K562 (cell line): ENCODE measurements around the gene USP11. TPM values are rescaled to one million over a fixed set of nuclear protein-coding genes. Genes with fewer than 3 reads are reported as not detected.

Source experiments
- ATAC-seq: fragments of 200-7000 bp; cut with Tn5 transposase; 3 replicates; pipeline ENCODE4 v1.9.1; 2020; ENCODE audit warnings: moderate library complexity
- BruUV-seq: library from RNA; stranded (reverse); fragments of 400-500 nt; replicated peaks from 2 replicates; lab custom pipeline; 2021; lab: Mats Ljungman, UMichigan
- CTCF ChIA-PET: fragments of 300-600 bp; formaldehyde crosslinking; extraction: SDS; loops from one replicate; lab custom pipeline; 2021; ENCODE audit warnings: low intra/inter-chr PET ratio; lab: Yijun Ruan, JAX
- POLR2A ChIA-PET: fragments of 300-600, 350-650 bp; sonication (Branson Sonifier 250); formaldehyde crosslinking; extraction: SDS; loops from one replicate; lab custom pipeline; 2021; ENCODE audit warnings: antibody characterized with exemption, inconsistent platforms; lab: Yijun Ruan, JAX
- DNase-seq, 4 experiments: peaks; one replicate each; pipeline versions ENCODE4 v3.0.0 to v3.0.0-alpha.2; 2011 to 2018; ENCODE audit warnings: low spot score in 3 of 4, mixed read lengths in 3 of 4; ENCODE audit errors: extremely low read depth in 1 of 4
- FAIRE-seq: peaks from 2 replicates; lab custom pipeline; 2011; peaks lifted over from hg19 to GRCh38; lab: Jason Lieb, UNC
- H2AFZ ChIP-seq: 2 replicates; pipeline ENCODE4 v1.6.0; 2011; ENCODE audit warnings: low read depth, low read length, control low read depth, inconsistent platforms
- H3K27ac ChIP-seq: fragments of 200-600 bp; 3 replicates; pipeline ENCODE4 v1.8.0; 2011; ENCODE audit warnings: low read depth, mild to moderate bottlenecking, control low read depth, inconsistent platforms, low read length, moderate library complexity, mixed read lengths; ENCODE audit errors: extremely low read depth
- H3K27me3 ChIP-seq, 2 experiments: fragments of 300-600 bp in 1 of 2; 2 replicates in 1 of 2; 3 replicates in 1 of 2; pipeline versions ENCODE4 v1.6.0 to v1.8.0; 2011; ENCODE audit warnings: inconsistent platforms in 2 of 2, low read length in 2 of 2, mild to moderate bottlenecking in 1 of 2, mixed read lengths in 1 of 2, moderate library complexity in 1 of 2; ENCODE audit not compliant: control insufficient read depth in 2 of 2, insufficient read depth in 2 of 2
- H3K36me3 ChIP-seq: fragments of 300-600 bp; 3 replicates; pipeline ENCODE4 v1.8.0; 2011; ENCODE audit warnings: mild to moderate bottlenecking, low read length, inconsistent platforms; ENCODE audit not compliant: control insufficient read depth, insufficient read depth
- H3K4me1 ChIP-seq, 2 experiments: fragments of 200-600 bp in 1 of 2; replicated peaks in 1 of 2; 2 replicates in 1 of 2; 3 replicates in 1 of 2; pipeline versions ENCODE4 v1.5.1 to v1.8.0; 2011; ENCODE audit warnings: inconsistent platforms in 2 of 2, low read length in 2 of 2, mild to moderate bottlenecking in 1 of 2, mixed read lengths in 1 of 2, moderate library complexity in 1 of 2; ENCODE audit not compliant: control insufficient read depth in 2 of 2, insufficient read depth in 2 of 2
- H3K4me2 ChIP-seq: 2 replicates; pipeline ENCODE4 v1.6.1; 2011; ENCODE audit warnings: low read length, control low read depth, inconsistent platforms, mixed read lengths; ENCODE audit not compliant: insufficient read depth
- H3K4me3 ChIP-seq: fragments of 200-600 bp; sonication (generic), shearing (Covaris generic); 2 replicates; pipeline ENCODE4 v1.5.1; 2016; ENCODE audit warnings: control low read depth, inconsistent platforms
- H3K79me2 ChIP-seq: fragments of 200-600 bp; 3 replicates; pipeline ENCODE4 v1.8.0; 2011; ENCODE audit warnings: low read length, inconsistent platforms; ENCODE audit not compliant: control insufficient read depth, insufficient read depth
- H3K9ac ChIP-seq, 2 experiments: 2 replicates each; pipeline versions ENCODE4 v1.6.0 to v1.6.1; 2011; ENCODE audit warnings: low read depth in 2 of 2, low read length in 2 of 2, control low read depth in 1 of 2, inconsistent platforms in 1 of 2, mild to moderate bottlenecking in 1 of 2, mixed read lengths in 1 of 2; ENCODE audit not compliant: insufficient read depth in 1 of 2
- H3K9me1 ChIP-seq: one replicate; pipeline ENCODE4 v1.6.0; 2011; ENCODE audit warnings: inconsistent platforms, mild to moderate bottlenecking, low read length, moderate library complexity; ENCODE audit not compliant: control insufficient read depth, insufficient read depth
- H3K9me3 ChIP-seq: replicated peaks from 2 replicates; pipeline ENCODE4 v1.5.1; 2011; ENCODE audit warnings: low read depth, low read length, inconsistent platforms; ENCODE audit not compliant: control insufficient read depth, insufficient read depth
- H4K20me1 ChIP-seq: replicated peaks from 2 replicates; pipeline ENCODE4 v1.6.1; 2011; ENCODE audit warnings: low read length, inconsistent platforms, mixed read lengths; ENCODE audit not compliant: control insufficient read depth, insufficient read depth
- BACH1 ChIP-seq: fragments of 200-800 bp; sonication (Bioruptor generic); IDR thresholded peaks from 2 replicates; pipeline ENCODE4 v1.6.1; 2016; ENCODE audit warnings: missing genetic modification characterization, missing compliant biosample characterization
- CBX2 ChIP-seq: fragments of 200-600 bp; sonication (generic); IDR thresholded peaks from one replicate; pipeline ENCODE4 v1.6.1; 2012; ENCODE audit warnings: mild to moderate bottlenecking, low read length, inconsistent platforms; ENCODE audit not compliant: insufficient read depth, poor library complexity, severe bottlenecking
- CEBPB ChIP-seq: fragments of 450-650 bp; IDR thresholded peaks from 2 replicates; pipeline ENCODE4 v1.6.1; 2016; ENCODE audit warnings: missing genetic modification characterization, missing compliant biosample characterization
- HMG20A ChIP-seq: fragments of 450-650 bp; formaldehyde crosslinking; conservative IDR thresholded peaks from 2 replicates; pipeline ENCODE4 v1.4.0; 2020; ENCODE audit warnings: mild to moderate bottlenecking, mixed read lengths
- NEUROD1 ChIP-seq: fragments of 150-350 bp; IDR thresholded peaks from 2 replicates; pipeline ENCODE4 v1.6.1; 2014; ENCODE audit warnings: borderline replicate concordance, low read length, low read depth; ENCODE audit not compliant: partially characterized antibody
- SNIP1 ChIP-seq: fragments of 450-650 bp; IDR thresholded peaks from 2 replicates; pipeline ENCODE4 v1.7.1; 2017; ENCODE audit warnings: low read depth, mild to moderate bottlenecking
- SP2 ChIP-seq: IDR thresholded peaks from 2 replicates; pipeline ENCODE4 v1.6.1; 2011; ENCODE audit warnings: mild to moderate bottlenecking, low read depth, low read length, moderate library complexity; ENCODE audit not compliant: poor library complexity, severe bottlenecking; ENCODE audit errors: extremely low read depth
- ZNF830 ChIP-seq: fragments of 250-450 bp; sonication (Bioruptor Pico); IDR thresholded peaks from 2 replicates; pipeline ENCODE4 v1.5.0; 2021; ENCODE audit warnings: mild to moderate bottlenecking
- WGBS: fragments of 100-300 bp; shearing (Covaris generic); methylation state at CpG from one replicate; pipeline ENCODE4 v1.1.6; 2016; ENCODE audit warnings: low coverage, mixed read lengths; ENCODE audit not compliant: insufficient coverage; ENCODE audit errors: missing lambda C conversion rate; 5-methylcytosine and 5-hydroxymethylcytosine counted together
- in situ Hi-C: fragments of 300-500 bp; cut with MboI; formaldehyde crosslinking; loops from 4 replicates; pipeline ENCODE4 v1.15.0; 2018; ENCODE audit warnings: inconsistent platforms, mixed read lengths
- intact Hi-C: fragments of 100-400 bp; cut with micrococcal nuclease; formaldehyde crosslinking; loops from 2 replicates; pipeline ENCODE4 v1.14.2; 2022
- polyA plus RNA-seq, 8 experiments: library from polyadenylated mRNA; depleted of rRNA in 4 of 8; stranded (reverse) in 5 of 8; unstranded in 3 of 8; fragments of >200 nt; fragmentation: Nextera tagmentation in 2 of 8; fragmentation: Illumina TruSeq in 1 of 8; extraction: Ambion mirVana in 2 of 8; extraction: Trizol in 1 of 8; gene quantifications; 2 replicates each; pipeline versions ENCODE4 v1.2.1 to v1.2.3, GENCODE V29; 2011 to 2014; ENCODE audit warnings: inconsistent platforms in 1 of 8, missing spikeins in 1 of 8
- total RNA-seq, 7 experiments: library from RNA; depleted of rRNA in 6 of 7; stranded (reverse); fragments of >200 nt in 6 of 7; fragmentation: Illumina TruSeq in 2 of 7; extraction: Trizol in 2 of 7; gene quantifications; 2 replicates each; pipeline versions ENCODE4 v1.2.1 to v1.2.3, GENCODE V29; 2011 to 2021; ENCODE audit warnings: low replicate concordance in 1 of 7

USP11 gene
- total and polyA plus RNA-seq, 9 of the 15 experiments (the other 6 are each of a cell fraction or from before 2014, with no cell fraction given): 2.5 to 29.0 (median 11.7) TPM

GRCh38 chrX:47196098-47196497 is 36.7 kb upstream of the USP11 start:
- H3K4me3 ChIP-seq: no peak overlapping the region
- no peak overlapping the region for H2AFZ ChIP-seq
- intact Hi-C loops: loop anchor here (10.0 kb wide), 1 partner anchor 549 kb away; no protein-coding TSS in a partner anchor
- H3K4me2 ChIP-seq: no peak overlapping the region
- DNase-seq: no peak
- peaks cover 17% of the 10 kb centered on the region for H4K20me1 ChIP-seq
- ChIA-PET CTCF (no interaction called here), POLR2A (interaction anchor here (0.8 to 1.0 kb wide), 2 partner anchors 8 to 17 kb away, joined by 3 to 4 read pairs; no protein-coding TSS in a partner anchor)
- ATAC-seq: no peak
- in situ Hi-C loops: loop anchor here (10.0 kb wide), 2 partner anchors 189 to 329 kb away; no protein-coding TSS in a partner anchor
- no peaks in the 10 kb centered on the region for H3K9me3 ChIP-seq
- H3K4me1 ChIP-seq: peaks cover 6 to 14% of the 10 kb centered on the region in 2 experiments; a peak in 4 of 5 replicates
- H3K9me1 ChIP-seq: peaks cover 3% of the 10 kb centered on the region
- no peak for TF ChIP-seq SNIP1
- no peak for TF ChIP-seq CEBPB (tag)
- no peak for TF ChIP-seq HMG20A (CRISPR knock-in tag)
- TF ChIP-seq ZNF830 (CRISPR knock-in tag): no peak
- TF ChIP-seq SP2: no peak
- TF ChIP-seq CBX2: no peak
- TF ChIP-seq NEUROD1: no peak
- TF ChIP-seq BACH1: no peak
- no peaks in the 10 kb centered on the region for H3K27me3 ChIP-seq
- H3K27ac ChIP-seq: no peak overlapping the region
- peaks cover 46% of the 10 kb centered on the region for H3K79me2 ChIP-seq
- 62% methylated on average over 3 of the region's 3 CpGs for WGBS
- BruUV-seq: no TSS peak
- no peak for FAIRE-seq
- peak overlapping the region in 1 of 2 experiments; percentile 48; a peak in 1 of 4 replicates for H3K9ac ChIP-seq
- H3K36me3 ChIP-seq: peaks cover 57% of the 10 kb centered on the region; the same call in 2 of the 3 replicates
